Type B pancreatic cell (in vitro differentiated cells): Measurements from ENCODE around the gene IVL. TPM values are rescaled to one million over a fixed set of nuclear protein-coding genes. Genes with fewer than 3 reads are reported as not detected.

Experiments
- DNase-seq: peaks from one replicate; pipeline ENCODE4 v3.0.0; 2021; ENCODE audit warnings: mixed read lengths; ENCODE audit not compliant: unreplicated experiment; ENCODE audit errors: extremely low spot score
- H3K27ac Mint-ChIP-seq: 2 replicates; pipeline ENCODE4 v1.8.0; 2021; ENCODE audit warnings: mild to moderate bottlenecking, mixed read lengths
- H3K27me3 Mint-ChIP-seq: 2 replicates; pipeline ENCODE4 v1.8.0; 2021; ENCODE audit warnings: mixed read lengths
- H3K36me3 Mint-ChIP-seq: 2 replicates; pipeline ENCODE4 v1.8.0; 2021; ENCODE audit warnings: mixed read lengths
- H3K4me1 Mint-ChIP-seq: one replicate; pipeline ENCODE4 v1.8.0; 2021; ENCODE audit warnings: mixed read lengths; ENCODE audit not compliant: unreplicated experiment
- H3K4me3 Mint-ChIP-seq: 2 replicates; pipeline ENCODE4 v1.8.0; 2021; ENCODE audit warnings: mild to moderate bottlenecking, mixed read lengths
- H3K9me3 Mint-ChIP-seq: 2 replicates; pipeline ENCODE4 v1.8.0; 2021; ENCODE audit warnings: mixed read lengths
- long read RNA-seq: library from polyadenylated mRNA; unstranded; transcript quantifications from one replicate; pipeline ENCODE4 v2.0.0, GENCODE V29; 2020
- total RNA-seq: library from RNA; stranded (reverse); gene quantifications from 2 replicates; pipeline ENCODE4 v1.2.1, GENCODE V29; 2021; ENCODE audit warnings: low replicate concordance
- TF ChIP-seq, protein P1 (sequence below): fragments of 200-600 bp; sonication (generic); conservative IDR thresholded peaks from 2 replicates; pipeline ENCODE4 v1.5.0; 2021; ENCODE audit warnings: antibody characterized with exemption, mild to moderate bottlenecking

The IVL gene, protein sequence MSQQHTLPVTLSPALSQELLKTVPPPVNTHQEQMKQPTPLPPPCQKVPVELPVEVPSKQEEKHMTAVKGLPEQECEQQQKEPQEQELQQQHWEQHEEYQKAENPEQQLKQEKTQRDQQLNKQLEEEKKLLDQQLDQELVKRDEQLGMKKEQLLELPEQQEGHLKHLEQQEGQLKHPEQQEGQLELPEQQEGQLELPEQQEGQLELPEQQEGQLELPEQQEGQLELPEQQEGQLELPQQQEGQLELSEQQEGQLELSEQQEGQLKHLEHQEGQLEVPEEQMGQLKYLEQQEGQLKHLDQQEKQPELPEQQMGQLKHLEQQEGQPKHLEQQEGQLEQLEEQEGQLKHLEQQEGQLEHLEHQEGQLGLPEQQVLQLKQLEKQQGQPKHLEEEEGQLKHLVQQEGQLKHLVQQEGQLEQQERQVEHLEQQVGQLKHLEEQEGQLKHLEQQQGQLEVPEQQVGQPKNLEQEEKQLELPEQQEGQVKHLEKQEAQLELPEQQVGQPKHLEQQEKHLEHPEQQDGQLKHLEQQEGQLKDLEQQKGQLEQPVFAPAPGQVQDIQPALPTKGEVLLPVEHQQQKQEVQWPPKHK
- 10.9 and 19.3 TPM in 2 replicates for total RNA-seq
- long read RNA-seq, transcript IVL-201 (2 exons, 2,153 nt) = major isoform, 46 of 49 reads
- long read RNA-seq, partial matches to known transcripts = 1 of 49 reads
- long read RNA-seq, other reads (novel, unspliced or antisense) = 2 of 49 reads

DNA sequence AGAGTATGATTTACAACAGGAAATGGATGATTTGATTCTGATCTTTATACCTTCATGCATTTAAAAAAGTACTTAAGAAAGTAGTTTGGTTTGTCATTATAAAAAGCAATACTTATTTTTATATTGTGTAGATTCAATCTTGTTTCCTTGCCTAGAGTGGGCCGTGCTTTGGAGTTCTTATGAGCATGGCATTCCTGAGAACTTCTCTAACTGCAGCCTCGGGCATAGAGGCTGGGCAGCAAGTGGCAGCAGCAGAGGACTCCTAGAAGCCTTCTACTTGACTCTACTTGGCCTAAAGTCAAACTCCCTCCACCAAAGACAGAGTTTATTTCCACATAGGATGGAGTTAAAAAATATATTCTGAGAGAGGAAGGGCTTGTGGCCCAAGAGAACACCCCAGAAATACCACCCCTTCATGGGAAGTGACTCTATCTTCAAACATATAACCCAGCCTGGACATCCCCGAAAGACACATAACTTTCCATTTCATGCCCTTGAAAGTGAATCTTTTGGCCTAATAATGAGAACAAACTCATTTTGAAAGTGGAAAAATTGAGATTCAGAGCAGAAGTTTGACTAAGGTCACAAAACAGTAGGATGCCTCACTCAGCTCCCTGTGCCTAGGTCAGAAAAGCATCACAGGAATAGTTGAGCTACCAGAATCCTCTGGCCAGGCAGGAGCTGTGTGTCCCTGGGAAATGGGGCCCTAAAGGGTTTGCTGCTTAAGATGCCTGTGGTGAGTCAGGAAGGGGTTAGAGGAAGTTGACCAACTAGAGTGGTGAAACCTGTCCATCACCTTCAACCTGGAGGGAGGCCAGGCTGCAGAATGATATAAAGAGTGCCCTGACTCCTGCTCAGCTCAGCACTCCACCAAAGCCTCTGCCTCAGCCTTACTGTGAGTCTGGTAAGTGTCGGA is at the start of gene IVL:
Gene IVL (plus strand): TSS at position 861 of the 916 bp plus-strand sequence. CDS start 1,252 bp downstream, outside the sequence.
- H3K27ac Mint-ChIP-seq = no peak within 1 kb of the TSS
- no peak for DNase-seq
- no peaks in the 10 kb centered on the region for H3K27me3 Mint-ChIP-seq
- no peaks in the 10 kb centered on the region for H3K36me3 Mint-ChIP-seq
- H3K4me1 Mint-ChIP-seq = no peaks in the 10 kb centered on the region
- TF ChIP-seq, protein P1, sequence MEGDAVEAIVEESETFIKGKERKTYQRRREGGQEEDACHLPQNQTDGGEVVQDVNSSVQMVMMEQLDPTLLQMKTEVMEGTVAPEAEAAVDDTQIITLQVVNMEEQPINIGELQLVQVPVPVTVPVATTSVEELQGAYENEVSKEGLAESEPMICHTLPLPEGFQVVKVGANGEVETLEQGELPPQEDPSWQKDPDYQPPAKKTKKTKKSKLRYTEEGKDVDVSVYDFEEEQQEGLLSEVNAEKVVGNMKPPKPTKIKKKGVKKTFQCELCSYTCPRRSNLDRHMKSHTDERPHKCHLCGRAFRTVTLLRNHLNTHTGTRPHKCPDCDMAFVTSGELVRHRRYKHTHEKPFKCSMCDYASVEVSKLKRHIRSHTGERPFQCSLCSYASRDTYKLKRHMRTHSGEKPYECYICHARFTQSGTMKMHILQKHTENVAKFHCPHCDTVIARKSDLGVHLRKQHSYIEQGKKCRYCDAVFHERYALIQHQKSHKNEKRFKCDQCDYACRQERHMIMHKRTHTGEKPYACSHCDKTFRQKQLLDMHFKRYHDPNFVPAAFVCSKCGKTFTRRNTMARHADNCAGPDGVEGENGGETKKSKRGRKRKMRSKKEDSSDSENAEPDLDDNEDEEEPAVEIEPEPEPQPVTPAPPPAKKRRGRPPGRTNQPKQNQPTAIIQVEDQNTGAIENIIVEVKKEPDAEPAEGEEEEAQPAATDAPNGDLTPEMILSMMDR = no peak
- H3K4me3 Mint-ChIP-seq = no peak within 1 kb of the TSS
- no peaks in the 10 kb centered on the region for H3K9me3 Mint-ChIP-seq

DNA sequence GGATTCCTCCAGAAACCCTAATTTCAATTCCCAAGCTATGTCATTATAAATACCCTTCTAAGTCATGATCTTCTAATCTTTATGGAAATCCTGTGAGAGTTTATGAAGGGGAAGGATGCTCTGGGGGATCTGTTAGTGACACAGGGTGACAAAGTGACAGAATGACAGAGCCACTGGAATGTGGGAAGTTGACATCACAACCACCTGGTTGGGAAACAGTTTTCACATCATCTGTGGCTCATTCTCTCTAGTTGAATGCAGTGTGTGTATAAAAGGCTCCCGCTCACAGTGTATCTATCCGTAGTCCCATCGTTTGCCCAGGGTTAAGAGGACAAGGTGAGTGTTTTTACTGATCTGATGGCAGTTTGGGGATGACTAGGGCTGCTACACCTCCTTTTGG is 48.6 kb upstream of the IVL start, which contains the start of gene LCE7A:
Gene LCE7A (plus strand): TSS at position 301 of the 400 bp plus-strand sequence. CDS start 702 bp downstream, outside the sequence.
- no peak within 1 kb of the TSS for H3K4me3 Mint-ChIP-seq
- no peaks in the 10 kb centered on the region for H3K9me3 Mint-ChIP-seq
- H3K27ac Mint-ChIP-seq = no peak within 1 kb of the TSS
- DNase-seq = no peak
- H3K4me1 Mint-ChIP-seq = no peaks in the 10 kb centered on the region
- H3K36me3 Mint-ChIP-seq = no peaks in the 10 kb centered on the region
- TF ChIP-seq, protein P1 = no peak
- no peaks in the 10 kb centered on the region for H3K27me3 Mint-ChIP-seq

DNA sequence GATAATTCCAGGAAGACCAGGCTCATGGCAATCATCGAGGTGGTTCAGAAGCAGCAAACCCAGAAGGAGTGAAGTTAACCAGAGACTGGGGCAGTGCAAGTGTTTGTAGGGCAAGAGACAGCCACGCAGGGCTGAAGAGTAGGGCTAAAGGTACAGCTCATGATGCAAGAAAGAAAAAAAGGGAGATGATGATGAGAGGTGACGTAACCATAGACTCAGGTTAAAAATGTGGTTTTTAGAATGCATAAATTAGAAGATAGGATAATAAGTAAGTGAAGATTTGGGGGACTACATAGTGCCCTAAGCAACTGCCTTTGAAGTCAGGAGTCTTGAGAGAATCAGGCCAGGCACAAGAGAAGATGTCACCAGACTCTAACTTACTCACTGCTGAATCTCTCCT is 48.2 kb upstream of the IVL start:
- TF ChIP-seq, protein P1 = no peak
- H3K36me3 Mint-ChIP-seq = no peaks in the 10 kb centered on the region
- no peak overlapping the region for H3K27ac Mint-ChIP-seq
- H3K4me1 Mint-ChIP-seq = no peaks in the 10 kb centered on the region
- no peak overlapping the region for H3K4me3 Mint-ChIP-seq
- no peaks in the 10 kb centered on the region for H3K9me3 Mint-ChIP-seq
- H3K27me3 Mint-ChIP-seq = no peaks in the 10 kb centered on the region
- DNase-seq = no peak

DNA sequence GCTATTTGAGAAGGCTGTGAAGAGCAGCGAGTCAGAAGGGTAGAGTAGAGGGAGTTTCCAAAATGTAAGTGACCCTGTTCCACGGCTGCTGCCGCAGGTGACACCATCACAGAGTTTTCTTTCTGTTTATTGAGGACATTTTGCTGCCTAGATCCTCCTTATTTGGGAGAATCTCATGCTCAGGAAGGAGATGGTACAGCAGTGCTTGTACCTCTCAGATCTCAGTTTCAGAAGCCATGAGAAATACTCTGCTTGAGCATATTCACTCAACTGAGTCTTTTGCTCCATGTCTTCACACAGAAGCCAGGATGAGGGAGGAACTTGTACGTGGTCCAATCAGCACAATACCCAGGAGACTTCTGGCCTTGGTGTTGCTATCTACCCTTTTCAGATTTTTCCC is 47.0 kb upstream of the IVL start:
- TF ChIP-seq, protein P1 = no peak
- Mint-ChIP-seq H3K4me1 (no peaks in the 10 kb centered on the region), H3K27ac (no peak overlapping the region), H3K9me3 (no peaks in the 10 kb centered on the region), H3K27me3 (no peaks in the 10 kb centered on the region), H3K4me3 (no peak overlapping the region), H3K36me3 (no peaks in the 10 kb centered on the region)
- no peak for DNase-seq

DNA sequence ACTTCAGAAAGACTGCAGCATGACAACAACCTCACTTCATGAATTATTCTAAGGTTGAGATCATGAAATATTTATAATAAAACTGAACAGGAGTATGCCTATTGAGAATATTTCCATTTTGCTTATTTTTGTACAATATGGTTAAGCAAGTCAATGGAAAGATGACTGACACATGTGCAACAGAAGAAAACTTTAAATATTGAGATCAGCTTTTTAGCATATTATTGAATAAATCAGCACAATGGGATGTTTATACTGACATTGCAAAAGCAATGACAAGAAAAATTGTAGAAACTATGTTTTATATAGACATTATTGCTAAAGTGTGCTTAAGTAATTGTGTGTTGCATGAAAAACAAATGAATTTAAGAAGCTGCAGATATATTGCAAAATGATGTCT is 43.9 kb upstream of the IVL start:
- Mint-ChIP-seq H3K4me3 (no peak overlapping the region), H3K36me3 (no peaks in the 10 kb centered on the region), H3K4me1 (no peaks in the 10 kb centered on the region), H3K27me3 (no peaks in the 10 kb centered on the region), H3K27ac (no peak overlapping the region), H3K9me3 (no peaks in the 10 kb centered on the region)
- TF ChIP-seq, protein P1 = no peak
- no peak for DNase-seq
